Measurements from ENCODE around the gene TEAD2. TPM values are rescaled to one million over a fixed set of nuclear protein-coding genes. Genes with fewer than 3 reads are reported as not detected.
A peak's percentile ranks its signal among the peaks of the same experiment; 100 is the strongest.

Gene TEAD2
- total and polyA plus RNA-seq, 2 donors (not counting 1 experiment from before 2014, with no cell fraction given): 5.8 to 12.0 TPM

GRCh38 chr19:49324801-49325576 lies 37.2 kb downstream of the TEAD2 start, which contains the start of gene SLC6A16:
Gene SLC6A16 (minus strand): TSS chr19:49325191. CDS start chr19:49311347, 13,844 bp downstream.
- Histone ChIP-seq H3K4me2 (replicated peaks; ENCODE audit: low read depth, low read length, poor library complexity, severe bottlenecking) (peak within 1 kb of the TSS; percentile 66), H3K4me3 (ENCODE audit: control extremely low read depth in 1 of 5, extremely low read depth in 1 of 5, insufficient read depth in 1 of 5, low read depth in 2 of 5, low read length in 4 of 5) (peak within 1 kb of the TSS in 2 of 5 experiments; percentile 15 to 50), H3K4me1 (ENCODE audit: control insufficient read depth in 2 of 2, insufficient read depth in 2 of 2, low read length in 2 of 2) (peaks cover 62 to 68% of the 10 kb centered on the region in 2 donors), H3K36me3 (replicated peaks in 1 of 2; ENCODE audit: control extremely low read depth in 1 of 2, control insufficient read depth in 1 of 2, extremely low read depth in 1 of 2, insufficient read depth in 2 of 2, low read length in 1 of 2) (peaks cover 0 to 8% of the 10 kb centered on the region in 2 experiments), H3K9me3 (ENCODE audit: control extremely low read depth in 1 of 3, control insufficient read depth in 2 of 3, insufficient read depth in 1 of 3, low read length in 2 of 3) (peaks cover 4 to 32% (median 12%) of the 10 kb centered on the region in 3 donors), H3K27me3 (replicated peaks in 1 of 4; ENCODE audit: control extremely low read depth in 1 of 4, control insufficient read depth in 3 of 4, insufficient read depth in 4 of 4, low read length in 3 of 4) (no peaks in the 10 kb centered on the region), H2AFZ (ENCODE audit: insufficient read depth, low read depth, low read length, poor library complexity, severe bottlenecking) (peak within 1 kb of the TSS; percentile 55), H4K20me1 (ENCODE audit: control insufficient read depth, insufficient read depth, low read length, poor library complexity, severe bottlenecking) (no peaks in the 10 kb centered on the region), H3K79me2 (ENCODE audit: control insufficient read depth, insufficient read depth, low read length) (peaks cover 43% of the 10 kb centered on the region), H3K27ac (ENCODE audit: low read length in 2 of 2) (peak within 1 kb of the TSS; percentile 69 to 93), H3K9ac (ENCODE audit: low read length) (peak within 1 kb of the TSS; percentile 23)
- TF ChIP-seq CTCF (IDR thresholded peaks at IDR 0.05) (no peak), EZH2 (IDR thresholded peaks at IDR 0.05; ENCODE audit: borderline replicate concordance, insufficient read depth, low read depth, low read length, poor library complexity, severe bottlenecking) (no peak)
- WGBS (ENCODE audit: insufficient coverage): 86% methylated on average over 29 of the region's 38 CpGs
- ATAC-seq (ENCODE audit: low read depth) (no peak), DNase-seq (peak; percentile 63)
- Mint-ChIP-seq H3K27ac (peak within 1 kb of the TSS; percentile 95), H3K9me3 (ENCODE audit: insufficient read depth) (no peaks in the 10 kb centered on the region), H3K4me3 (peak within 1 kb of the TSS; percentile 77), H3K27me3 (no peaks in the 10 kb centered on the region), H3K4me1 (peaks cover 66% of the 10 kb centered on the region)
- ChIA-PET POLR2A (interaction anchor here (1.2 to 5.2 kb wide), 4 partner anchors 9 to 15 kb away, joined by 3 to 59 read pairs (median 12); partner anchors contain the start of gene CD37), CTCF (interaction anchor here (0.8 to 7.7 kb wide), 9 partner anchors 9 to 145 kb away, joined by 3 to 51 read pairs (median 8); partner anchors contain the start of gene CD37)
- intact Hi-C loops (cut with micrococcal nuclease): loop anchor here (5.0 kb wide), 1 partner anchor 37 kb away; the partner anchor contains the start of genes DKKL1 and TEAD2

Measured in B cell (primary cell).